ENCODE data around the gene COX5A. TPM values are rescaled to one million over a fixed set of nuclear protein-coding genes. Genes with fewer than 3 reads are reported as not detected.

COX5A gene
- total RNA-seq, 4 donors from 2014 or later = 114 to 130 (median 122) TPM

GRCh38 chr15:74878273-74878672 lies 59.6 kb downstream of the COX5A start:
- WGBS = 65% methylated on average over 4 of the region's 4 CpGs
- Histone ChIP-seq H3K4me1 (peaks cover 8% of the 10 kb centered on the region), H3K27ac (no peak overlapping the region), H3K27me3 (no peaks in the 10 kb centered on the region), H3K4me3 (no peak overlapping the region), H3K9me3 (no peaks in the 10 kb centered on the region), H3K36me3 (no peaks in the 10 kb centered on the region)
- TF ChIP-seq POLR2A (IDR thresholded peaks at IDR 0.05) = no peak
- TF ChIP-seq CTCF (IDR thresholded peaks at IDR 0.05) = no peak
- no peak for TF ChIP-seq POLR2AphosphoS5 (IDR thresholded peaks at IDR 0.05)
- TF ChIP-seq EP300 (IDR thresholded peaks at IDR 0.05) = no peak
- no peak for DNase-seq (ENCODE audit: low spot score in 2 of 2)

GRCh38 chr15:74873756-74874424 lies 64.0 kb downstream of the COX5A start:
- Histone ChIP-seq H3K27me3 (no peaks in the 10 kb centered on the region), H3K4me1 (peaks cover 47% of the 10 kb centered on the region), H3K27ac (peak overlapping the region; percentile 97), H3K36me3 (no peaks in the 10 kb centered on the region), H3K4me3 (peak overlapping the region; percentile 81), H3K9me3 (no peaks in the 10 kb centered on the region)
- TF ChIP-seq POLR2AphosphoS5 (IDR thresholded peaks at IDR 0.05) (no peak), CTCF (IDR thresholded peaks at IDR 0.05) (no peak), EP300 (IDR thresholded peaks at IDR 0.05) (no peak), POLR2A (IDR thresholded peaks at IDR 0.05) (no peak)
- WGBS = 35% methylated on average over 9 of the region's 16 CpGs
- no peak for DNase-seq (ENCODE audit: low spot score in 2 of 2)

GRCh38 chr15:74873036-74873755 lies 64.7 kb downstream of the COX5A start, which contains the start of gene SCAMP2:
SCAMP2 (minus strand) TSS chr15:74873365; CDS start chr15:74873255, 110 bp downstream.
- TF ChIP-seq EP300 (IDR thresholded peaks at IDR 0.05) (no peak), POLR2AphosphoS5 (IDR thresholded peaks at IDR 0.05) (peak; percentile 12 to 87 (median 52)), POLR2A (IDR thresholded peaks at IDR 0.05) (peak in 1 of 2 donors; percentile 55)

GRCh38 chr15:74872702-74873035 lies 65.2 kb downstream of the COX5A start:
- peak overlapping the region; percentile 97 for H3K27ac ChIP-seq
- TF ChIP-seq CTCF (IDR thresholded peaks at IDR 0.05) (no peak), POLR2AphosphoS5 (IDR thresholded peaks at IDR 0.05) (no peak), EP300 (IDR thresholded peaks at IDR 0.05) (no peak), POLR2A (IDR thresholded peaks at IDR 0.05) (no peak)
- no peaks in the 10 kb centered on the region for H3K9me3 ChIP-seq
- WGBS = 0% methylated on average over 10 of the region's 11 CpGs
- H3K36me3 ChIP-seq = no peaks in the 10 kb centered on the region
- H3K4me1 ChIP-seq = peaks cover 59% of the 10 kb centered on the region
- H3K27me3 ChIP-seq = no peaks in the 10 kb centered on the region
- DNase-seq (ENCODE audit: low spot score in 2 of 2) = no peak
- H3K4me3 ChIP-seq = peak overlapping the region; percentile 81

More at GRCh38 chr15:74873036-74873755, 64.7 kb downstream of the COX5A start, which contains the start of gene SCAMP2:
- 2% methylated on average over 13 of the region's 52 CpGs for WGBS
- no peaks in the 10 kb centered on the region for H3K36me3 ChIP-seq
- peak within 1 kb of the TSS; percentile 81 for H3K4me3 ChIP-seq
- H3K4me1 ChIP-seq = peaks cover 54% of the 10 kb centered on the region
- no peaks in the 10 kb centered on the region for H3K27me3 ChIP-seq
- DNase-seq (ENCODE audit: low spot score in 2 of 2) = peak; percentile 96 to 97
- peak within 1 kb of the TSS; percentile 97 for H3K27ac ChIP-seq
- no peaks in the 10 kb centered on the region for H3K9me3 ChIP-seq

GRCh38 chr15:74870436-74871215 lies 67.2 kb downstream of the COX5A start:
- TF ChIP-seq EP300 (IDR thresholded peaks at IDR 0.05) (no peak), POLR2AphosphoS5 (IDR thresholded peaks at IDR 0.05) (no peak)
- Histone ChIP-seq H3K4me1 (peaks cover 80% of the 10 kb centered on the region), H3K36me3 (no peaks in the 10 kb centered on the region), H3K9me3 (no peaks in the 10 kb centered on the region), H3K4me3 (peak overlapping the region; percentile 81), H3K27me3 (no peaks in the 10 kb centered on the region), H3K27ac (peak overlapping the region; percentile 72)
- DNase-seq (ENCODE audit: low spot score in 2 of 2) = no peak
- WGBS = 23% methylated on average over 6 of the region's 6 CpGs

Other genes with a start within 250 kb of the COX5A start
- 10 to 100 TPM; 13.0 to 52.4 (median 23.5) TPM for gene EDC3, start 242.0 kb downstream of the COX5A start, total RNA-seq
- gene CYP1A1, start 212.5 kb downstream of the COX5A start, total RNA-seq = 1 to 10 TPM in 3 of 4 donors, under 1 TPM in 1; 0.64 to 6.0 (median 2.8) TPM
- gene CYP1A2, start 189.2 kb downstream of the COX5A start, total RNA-seq = not detected
- 10 to 100 TPM; 33.1 to 45.2 (median 35.5) TPM for gene CSK, start 156.0 kb downstream of the COX5A start, total RNA-seq
- gene LMAN1L, start 125.2 kb downstream of the COX5A start, total RNA-seq = under 1 TPM in 1 of 4 donors, not detected in 3; 0.42 TPM
- gene CPLX3, start 111.4 kb downstream of the COX5A start, total RNA-seq = under 1 TPM in 1 of 4 donors, not detected in 3; 0.47 TPM
- 100 to 1,000 TPM; 105 to 330 (median 129) TPM for gene ULK3, start 94.9 kb downstream of the COX5A start, total RNA-seq
- 100 to 1,000 TPM in 2 of 4 donors, 10 to 100 TPM in 2; 82.7 to 120 (median 102) TPM for gene SCAMP2, start 64.7 kb downstream of the COX5A start, total RNA-seq
- gene MPI, start 48.0 kb downstream of the COX5A start, total RNA-seq = 10 to 100 TPM; 17.1 to 59.2 (median 41.4) TPM
- 10 to 100 TPM; 49.4 to 96.2 (median 68.0) TPM for gene FAM219B, start 31.2 kb downstream of the COX5A start, total RNA-seq
- gene RPP25, start 18.7 kb upstream of the COX5A start, total RNA-seq = 1 to 10 TPM; 3.5 to 7.8 (median 6.1) TPM
- gene SCAMP5, start 57.5 kb upstream of the COX5A start, total RNA-seq = 1 to 10 TPM in 3 of 4 donors, under 1 TPM in 1; 0.53 to 4.5 (median 2.7) TPM
- 10 to 100 TPM in 2 of 4 donors, 1 to 10 TPM in 2; 7.4 to 25.7 (median 13.1) TPM for gene PPCDC, start 85.5 kb upstream of the COX5A start, total RNA-seq